Activated CD8-positive, alpha-beta memory T cell treated with anti-CD3 and anti-CD28 coated beads, Interleukin-2, amount 50 U/mL, for 48 hours (primary cell): ENCODE results near the gene MICU2.
"Not testable (repeated sequence)": the region's sequence is repeated elsewhere in the genome, so short reads cannot be mapped to it uniquely, and the experiment has no call there.

Source experiments
- DNase-seq: peaks from one replicate; pipeline ENCODE4 v3.0.0-alpha.2; 2020

Gene MICU2

GRCh38 chr13:21594715-21595545 is 9.0 kb downstream of the MICU2 start:
- no peak for DNase-seq

- not testable (repeated sequence) for DNase-seq
Measured at GRCh38 chr13:21590665-21591456, 13.1 kb downstream of the MICU2 start.

GRCh38 chr13:21590231-21590630 is 13.7 kb downstream of the MICU2 start:
- no peak for DNase-seq

GRCh38 chr13:21589510-21589909 is 14.5 kb downstream of the MICU2 start:
- not testable (repeated sequence) for DNase-seq

GRCh38 chr13:21588411-21588810 is 15.6 kb downstream of the MICU2 start:
- not testable (repeated sequence) for DNase-seq

GRCh38 chr13:21584973-21585592 is 18.9 kb downstream of the MICU2 start:
- DNase-seq, result no peak

GRCh38 chr13:21583478-21583877 is 20.5 kb downstream of the MICU2 start:
- no peak for DNase-seq

- DNase-seq, result no peak
Measured at GRCh38 chr13:21580736-21581135, 23.2 kb downstream of the MICU2 start.

- DNase-seq, result no peak
Measured at GRCh38 chr13:21579754-21580316, 24.1 kb downstream of the MICU2 start.

- no peak for DNase-seq
Measured at GRCh38 chr13:21578748-21579147, 25.2 kb downstream of the MICU2 start.

- DNase-seq, result no peak
Measured at GRCh38 chr13:21576426-21576825, 27.5 kb downstream of the MICU2 start.

- DNase-seq, result no peak
Measured at GRCh38 chr13:21573920-21574712, 29.9 kb downstream of the MICU2 start.

GRCh38 chr13:21569686-21570085 is 34.3 kb downstream of the MICU2 start:
- DNase-seq, result no peak

- no peak for DNase-seq
Measured at GRCh38 chr13:21568854-21569253, 35.1 kb downstream of the MICU2 start.

- no peak for DNase-seq
Measured at GRCh38 chr13:21567714-21568113, 36.3 kb downstream of the MICU2 start.

GRCh38 chr13:21557995-21558394 is 46.0 kb downstream of the MICU2 start:
- no peak for DNase-seq

- DNase-seq, result no peak
Measured at GRCh38 chr13:21556051-21556450, 47.9 kb downstream of the MICU2 start.

- DNase-seq, result not testable (repeated sequence)
Measured at GRCh38 chr13:21553261-21553660, 50.7 kb downstream of the MICU2 start.

GRCh38 chr13:21550918-21551317 is 53.1 kb downstream of the MICU2 start:
- DNase-seq, result no peak

GRCh38 chr13:21549633-21550032 is 54.3 kb downstream of the MICU2 start:
- no peak for DNase-seq

GRCh38 chr13:21548577-21548976 is 55.4 kb downstream of the MICU2 start:
- no peak for DNase-seq

- DNase-seq, result no peak
Measured at GRCh38 chr13:21546372-21546771, 57.6 kb downstream of the MICU2 start.
